Cardiac fibroblast (primary cell): Measurements from ENCODE around the gene ELMO1.

ENCODE experiments used
- DNase-seq, 2 donors: peaks; one replicate each; pipeline versions ENCODE4 v3.0.0 to v3.0.0-alpha.2; 2010; ENCODE audit warnings: low read depth in 2 of 2
- H3K4me3 ChIP-seq, 2 donors: replicated peaks in 1 of 2; 1 replicate in 1 of 2; 2 replicates in 1 of 2; pipeline ENCODE4 v1.5.1; 2011; ENCODE audit warnings: low read depth in 2 of 2, low read length in 2 of 2, mild to moderate bottlenecking in 2 of 2, moderate library complexity in 1 of 2
- TF ChIP-seq, protein P1 (sequence below): IDR thresholded peaks from one replicate; pipeline ENCODE4 v1.5.1; 2011; ENCODE audit warnings: low read depth, mild to moderate bottlenecking, low read length, inconsistent platforms

Gene ELMO1

DNA sequence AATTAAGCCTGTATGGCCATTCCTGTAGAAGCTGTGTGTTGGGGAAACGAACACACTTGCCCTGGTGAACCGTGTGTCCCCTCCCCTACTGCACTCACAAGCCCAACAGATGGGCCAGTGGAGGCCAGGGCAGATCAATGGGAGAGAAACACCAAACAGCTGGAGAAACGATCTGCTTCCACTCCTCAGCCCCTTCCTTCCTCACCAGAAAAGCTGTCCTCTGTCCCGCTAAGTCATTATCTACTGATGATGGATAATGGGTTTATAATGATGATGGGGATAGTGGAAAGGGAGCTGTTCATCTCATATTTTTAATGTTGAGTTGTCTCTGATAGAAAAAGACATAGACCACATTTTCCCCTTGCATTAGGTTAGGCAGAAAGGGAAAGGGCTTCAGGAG, 99.7 kb downstream of the ELMO1 start:
- H3K4me3 ChIP-seq = no peak overlapping the region

DNA sequence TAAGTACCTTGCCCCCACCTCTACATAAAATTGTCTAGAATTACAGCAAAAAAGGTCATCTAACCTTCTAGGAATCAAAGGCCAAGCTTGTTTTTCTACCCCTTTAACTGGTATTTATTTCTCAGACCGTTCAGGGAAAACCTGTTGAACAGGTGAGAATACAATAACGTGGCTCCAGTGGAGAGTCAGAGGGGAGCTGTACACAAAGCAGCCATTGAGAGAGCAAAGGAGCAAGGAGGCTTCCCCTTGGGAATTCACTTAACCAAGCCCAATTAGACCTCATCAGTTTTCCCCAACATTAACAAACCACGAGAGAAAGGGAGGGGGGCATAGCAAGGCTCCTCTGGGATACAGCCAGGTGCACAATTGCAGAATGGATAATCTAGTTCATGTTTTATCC, 101.9 kb downstream of the ELMO1 start:
- TF ChIP-seq, protein P1, sequence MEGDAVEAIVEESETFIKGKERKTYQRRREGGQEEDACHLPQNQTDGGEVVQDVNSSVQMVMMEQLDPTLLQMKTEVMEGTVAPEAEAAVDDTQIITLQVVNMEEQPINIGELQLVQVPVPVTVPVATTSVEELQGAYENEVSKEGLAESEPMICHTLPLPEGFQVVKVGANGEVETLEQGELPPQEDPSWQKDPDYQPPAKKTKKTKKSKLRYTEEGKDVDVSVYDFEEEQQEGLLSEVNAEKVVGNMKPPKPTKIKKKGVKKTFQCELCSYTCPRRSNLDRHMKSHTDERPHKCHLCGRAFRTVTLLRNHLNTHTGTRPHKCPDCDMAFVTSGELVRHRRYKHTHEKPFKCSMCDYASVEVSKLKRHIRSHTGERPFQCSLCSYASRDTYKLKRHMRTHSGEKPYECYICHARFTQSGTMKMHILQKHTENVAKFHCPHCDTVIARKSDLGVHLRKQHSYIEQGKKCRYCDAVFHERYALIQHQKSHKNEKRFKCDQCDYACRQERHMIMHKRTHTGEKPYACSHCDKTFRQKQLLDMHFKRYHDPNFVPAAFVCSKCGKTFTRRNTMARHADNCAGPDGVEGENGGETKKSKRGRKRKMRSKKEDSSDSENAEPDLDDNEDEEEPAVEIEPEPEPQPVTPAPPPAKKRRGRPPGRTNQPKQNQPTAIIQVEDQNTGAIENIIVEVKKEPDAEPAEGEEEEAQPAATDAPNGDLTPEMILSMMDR = no peak
- DNase-seq = no peak
- no peak overlapping the region for H3K4me3 ChIP-seq

More for the DNA sequence above, 99.7 kb downstream of the ELMO1 start:
- TF ChIP-seq, protein P1 = no peak
- DNase-seq = no peak

DNA sequence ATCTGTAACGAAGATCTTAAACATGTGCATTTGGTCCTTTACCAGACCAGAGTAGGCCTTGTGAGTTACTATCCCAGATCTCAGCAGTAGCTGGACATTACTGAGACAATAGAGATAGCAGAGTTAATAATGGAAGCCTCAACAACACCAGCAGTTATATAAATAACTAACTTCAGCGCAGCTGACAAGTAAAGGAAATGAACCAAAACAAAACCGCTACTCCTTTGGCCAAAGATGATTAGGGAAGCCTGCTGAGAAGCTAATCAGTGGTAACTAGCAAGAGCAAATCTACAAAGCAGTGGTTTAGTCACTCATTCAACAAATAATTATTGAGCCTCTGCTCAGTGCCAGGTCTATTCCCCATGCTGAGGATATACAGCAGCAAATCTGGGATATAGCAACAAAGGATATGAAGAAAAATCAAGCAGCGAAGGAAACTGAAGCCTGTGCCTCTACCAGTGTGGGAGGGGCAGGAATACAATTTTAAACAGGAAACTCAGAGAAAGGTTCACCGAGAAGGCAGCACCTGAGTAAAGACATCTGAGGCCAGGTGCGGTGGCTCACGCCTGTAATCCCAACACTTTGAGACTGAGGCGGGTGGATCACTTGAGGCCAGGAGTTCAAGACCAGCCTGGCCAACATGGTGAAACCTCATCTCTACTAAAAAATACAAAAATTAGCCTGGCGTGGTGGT, 103.6 kb downstream of the ELMO1 start:
- TF ChIP-seq, protein P1 = no peak
- no peak for DNase-seq
- H3K4me3 ChIP-seq = no peak overlapping the region

DNA sequence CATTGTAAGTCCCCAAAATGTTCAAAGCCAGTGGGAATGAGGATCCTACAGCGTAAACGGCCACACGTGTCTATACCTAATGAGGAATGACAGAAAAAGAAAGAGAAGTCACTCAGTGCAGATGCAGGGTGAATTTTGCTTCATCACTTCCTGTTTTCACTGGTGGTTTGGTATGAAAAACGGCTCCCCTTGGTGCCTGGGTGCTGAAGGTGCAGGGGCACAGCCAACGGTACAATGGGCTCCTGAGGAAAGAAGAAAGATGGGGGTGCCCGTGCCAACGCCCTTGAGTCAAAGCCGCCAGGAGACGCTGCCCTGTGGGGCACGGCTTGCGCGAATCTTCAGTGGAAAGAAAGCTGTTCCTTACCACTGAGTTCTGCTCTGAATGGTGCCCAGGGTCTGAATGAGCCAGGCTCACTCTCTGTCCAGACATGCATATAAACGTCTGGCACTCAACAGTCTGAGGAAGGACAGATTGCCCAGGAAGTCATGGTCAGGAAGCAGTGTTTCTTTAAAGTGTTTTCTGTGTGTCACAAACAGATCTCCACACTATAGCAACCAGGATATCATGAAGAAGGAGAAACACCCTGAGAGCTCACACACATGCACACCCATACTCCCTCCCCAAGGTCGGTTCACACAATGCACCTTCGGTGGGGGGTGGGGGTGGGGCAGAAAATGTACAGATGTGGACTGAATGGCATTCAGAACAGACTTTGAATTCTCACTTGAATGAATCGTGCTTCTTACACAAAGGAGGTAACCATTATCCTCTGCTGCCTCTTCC, 105.8 kb downstream of the ELMO1 start:
- no peak overlapping the region for H3K4me3 ChIP-seq
- DNase-seq = no peak
- TF ChIP-seq, protein P1 = no peak

DNA sequence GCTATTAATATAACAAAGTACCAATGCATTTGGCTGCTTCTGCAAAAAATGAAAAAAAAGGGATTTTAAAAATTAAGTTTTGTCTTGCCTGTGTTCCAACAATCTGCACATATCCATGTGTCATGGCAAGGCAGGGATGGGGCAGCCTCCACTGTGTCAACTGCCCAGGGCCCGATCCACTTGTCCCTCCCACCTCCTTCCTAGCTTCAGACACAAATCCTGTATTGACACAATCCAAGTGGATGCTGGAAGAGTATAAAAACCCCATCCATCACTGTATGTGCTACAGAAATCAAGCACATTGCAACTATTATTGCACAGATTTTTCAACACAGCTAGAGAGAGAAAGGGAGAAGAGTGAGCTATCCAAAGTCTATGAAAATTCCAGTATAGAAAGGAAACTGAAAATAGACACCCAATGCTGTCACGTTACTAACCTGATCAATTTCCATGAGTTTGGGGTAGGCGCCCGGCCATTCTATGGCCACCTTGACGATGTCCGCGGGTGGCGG, 106.4 kb downstream of the ELMO1 start:
- no peak overlapping the region for H3K4me3 ChIP-seq
- DNase-seq = no peak

DNA sequence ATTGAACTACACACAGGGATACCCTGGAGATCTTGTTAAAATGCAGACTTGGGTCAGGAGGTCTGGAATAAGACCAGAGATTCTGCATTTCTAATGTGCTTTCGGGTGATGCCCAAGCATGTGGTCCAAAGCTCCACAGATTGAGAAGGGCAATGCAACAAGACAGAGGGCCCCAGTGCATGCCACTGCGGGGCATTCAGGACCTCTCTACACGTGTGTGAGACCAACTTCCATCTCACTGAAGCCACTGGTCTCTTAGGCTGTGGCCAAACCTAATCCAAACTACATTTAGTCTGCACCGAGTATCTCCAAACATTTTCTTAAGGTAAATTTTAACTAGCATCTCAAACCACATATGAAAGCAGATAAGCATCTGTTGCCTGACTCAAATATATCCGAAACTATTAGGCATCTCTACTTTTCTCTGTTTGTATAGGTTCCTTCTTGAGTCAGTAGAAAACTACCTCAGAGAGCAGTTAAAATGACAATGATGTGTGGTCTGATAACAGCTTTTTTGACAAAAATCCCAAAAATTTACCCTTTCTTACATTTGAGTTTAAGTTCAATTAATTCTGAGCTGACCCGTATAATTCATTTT, 107.5 kb downstream of the ELMO1 start:
- TF ChIP-seq, protein P1 = no peak
- no peak overlapping the region for H3K4me3 ChIP-seq

More for the DNA sequence above, 106.4 kb downstream of the ELMO1 start:
- TF ChIP-seq, protein P1 = no peak

More for the DNA sequence above, 107.5 kb downstream of the ELMO1 start:
- no peak for DNase-seq
